ENCODE measurements around the gene ZNF384.

DNA sequence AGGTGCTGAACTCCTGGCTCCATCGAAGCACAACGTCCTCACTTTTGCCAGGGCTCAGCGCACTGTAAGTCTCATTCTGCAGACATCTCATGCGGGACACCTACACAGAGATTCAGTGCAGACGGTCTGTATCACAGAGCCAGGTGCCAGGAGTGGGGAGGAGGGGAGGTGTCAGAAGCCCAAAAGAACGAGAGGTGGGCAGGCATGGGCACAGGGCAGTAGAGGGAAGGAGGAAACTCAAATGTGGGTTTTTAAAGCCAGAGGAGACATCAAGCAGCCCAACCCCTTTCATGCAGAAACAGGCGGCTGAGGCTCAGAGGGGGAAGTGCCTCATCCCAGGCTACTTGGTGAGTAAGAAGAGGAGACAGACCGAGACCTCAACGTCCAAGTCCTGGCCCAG is 50.9 kb downstream of the ZNF384 start:
- TF ChIP-seq, protein P1, sequence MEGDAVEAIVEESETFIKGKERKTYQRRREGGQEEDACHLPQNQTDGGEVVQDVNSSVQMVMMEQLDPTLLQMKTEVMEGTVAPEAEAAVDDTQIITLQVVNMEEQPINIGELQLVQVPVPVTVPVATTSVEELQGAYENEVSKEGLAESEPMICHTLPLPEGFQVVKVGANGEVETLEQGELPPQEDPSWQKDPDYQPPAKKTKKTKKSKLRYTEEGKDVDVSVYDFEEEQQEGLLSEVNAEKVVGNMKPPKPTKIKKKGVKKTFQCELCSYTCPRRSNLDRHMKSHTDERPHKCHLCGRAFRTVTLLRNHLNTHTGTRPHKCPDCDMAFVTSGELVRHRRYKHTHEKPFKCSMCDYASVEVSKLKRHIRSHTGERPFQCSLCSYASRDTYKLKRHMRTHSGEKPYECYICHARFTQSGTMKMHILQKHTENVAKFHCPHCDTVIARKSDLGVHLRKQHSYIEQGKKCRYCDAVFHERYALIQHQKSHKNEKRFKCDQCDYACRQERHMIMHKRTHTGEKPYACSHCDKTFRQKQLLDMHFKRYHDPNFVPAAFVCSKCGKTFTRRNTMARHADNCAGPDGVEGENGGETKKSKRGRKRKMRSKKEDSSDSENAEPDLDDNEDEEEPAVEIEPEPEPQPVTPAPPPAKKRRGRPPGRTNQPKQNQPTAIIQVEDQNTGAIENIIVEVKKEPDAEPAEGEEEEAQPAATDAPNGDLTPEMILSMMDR (IDR thresholded peaks at IDR 0.05; ENCODE audit: poor library complexity): no peak
- no peak for TF ChIP-seq EZH2 (IDR thresholded peaks at IDR 0.05; ENCODE audit: borderline replicate concordance)
